Fibroblast of the conjunctiva (primary cell): Measurements from ENCODE around the gene SEC24C.
"Not testable (repeated sequence)": the region's sequence is repeated elsewhere in the genome, so short reads cannot be mapped to it uniquely, and the experiment has no call there.

ENCODE experiments used
- DNase-seq: peaks from one replicate; pipeline ENCODE4 v3.0.0-alpha.2; 2010; ENCODE audit warnings: low read depth

Gene SEC24C

GRCh38 chr10:73731588-73732375, 12.4 kb upstream of the SEC24C start:
- DNase-seq: no peak

- DNase-seq: no peak
These were observed 11.7 kb upstream of the SEC24C start for GRCh38 chr10:73732426-73732825.

GRCh38 chr10:73732931-73733623, 11.1 kb upstream of the SEC24C start:
- DNase-seq: no peak

GRCh38 chr10:73734028-73734720, 10.0 kb upstream of the SEC24C start:
- DNase-seq: no peak

- no peak for DNase-seq
These were observed 9.3 kb upstream of the SEC24C start for GRCh38 chr10:73734796-73735305.

GRCh38 chr10:73740501-73741254, 3.5 kb upstream of the SEC24C start:
- DNase-seq: not testable (repeated sequence)

- no peak for DNase-seq
These were observed 1.8 kb upstream of the SEC24C start for GRCh38 chr10:73742454-73742734.

GRCh38 chr10:73743327-73743904, 756 bp upstream of the SEC24C start:
- DNase-seq: no peak

- DNase-seq: no peak
These were observed 448 bp downstream of the SEC24C start for GRCh38 chr10:73744664-73744975.

GRCh38 chr10:73746721-73747120, 2.5 kb downstream of the SEC24C start:
- DNase-seq: no peak

GRCh38 chr10:73750819-73751218, 6.6 kb downstream of the SEC24C start:
- DNase-seq: no peak

GRCh38 chr10:73756183-73756582, 12.0 kb downstream of the SEC24C start:
- no peak for DNase-seq

GRCh38 chr10:73758704-73759511, 14.7 kb downstream of the SEC24C start:
- no peak for DNase-seq

GRCh38 chr10:73759512-73760115, 15.4 kb downstream of the SEC24C start:
- DNase-seq: no peak

GRCh38 chr10:73761781-73762180, 17.6 kb downstream of the SEC24C start:
- DNase-seq: no peak

GRCh38 chr10:73762915-73763314, 18.7 kb downstream of the SEC24C start:
- DNase-seq: no peak

GRCh38 chr10:73763343-73763742, 19.2 kb downstream of the SEC24C start:
- no peak for DNase-seq

- no peak for DNase-seq
These were observed 20.9 kb downstream of the SEC24C start for GRCh38 chr10:73765066-73765465.

- no peak for DNase-seq
These were observed 24.7 kb downstream of the SEC24C start for GRCh38 chr10:73768881-73769280.

- no peak for DNase-seq
These were observed 25.2 kb downstream of the SEC24C start for GRCh38 chr10:73769396-73769795.
